ENCODE data around the gene MUSTN1.

MUSTN1 gene

GRCh38 chr3:52792961-52793695 lies 41.7 kb downstream of the MUSTN1 start:
- no peak overlapping the region for H3K9ac ChIP-seq (ENCODE audit: low read depth, low read length)
- H3K9me3 ChIP-seq (ENCODE audit: insufficient read depth, low read length, severe bottlenecking), result no peaks in the 10 kb centered on the region
- no peak overlapping the region for H3K4me2 ChIP-seq (ENCODE audit: insufficient read depth, low read length)
- H3K36me3 ChIP-seq (ENCODE audit: insufficient read depth, low read length), result no peaks in the 10 kb centered on the region
- no peak for DNase-seq
- no peak overlapping the region for H3K27ac ChIP-seq (ENCODE audit: low read length)
- no peak for TF ChIP-seq EZH2 (IDR thresholded peaks at IDR 0.05; ENCODE audit: borderline replicate concordance, low read depth, low read length, severe bottlenecking)
- TF ChIP-seq, protein P1, sequence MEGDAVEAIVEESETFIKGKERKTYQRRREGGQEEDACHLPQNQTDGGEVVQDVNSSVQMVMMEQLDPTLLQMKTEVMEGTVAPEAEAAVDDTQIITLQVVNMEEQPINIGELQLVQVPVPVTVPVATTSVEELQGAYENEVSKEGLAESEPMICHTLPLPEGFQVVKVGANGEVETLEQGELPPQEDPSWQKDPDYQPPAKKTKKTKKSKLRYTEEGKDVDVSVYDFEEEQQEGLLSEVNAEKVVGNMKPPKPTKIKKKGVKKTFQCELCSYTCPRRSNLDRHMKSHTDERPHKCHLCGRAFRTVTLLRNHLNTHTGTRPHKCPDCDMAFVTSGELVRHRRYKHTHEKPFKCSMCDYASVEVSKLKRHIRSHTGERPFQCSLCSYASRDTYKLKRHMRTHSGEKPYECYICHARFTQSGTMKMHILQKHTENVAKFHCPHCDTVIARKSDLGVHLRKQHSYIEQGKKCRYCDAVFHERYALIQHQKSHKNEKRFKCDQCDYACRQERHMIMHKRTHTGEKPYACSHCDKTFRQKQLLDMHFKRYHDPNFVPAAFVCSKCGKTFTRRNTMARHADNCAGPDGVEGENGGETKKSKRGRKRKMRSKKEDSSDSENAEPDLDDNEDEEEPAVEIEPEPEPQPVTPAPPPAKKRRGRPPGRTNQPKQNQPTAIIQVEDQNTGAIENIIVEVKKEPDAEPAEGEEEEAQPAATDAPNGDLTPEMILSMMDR (IDR thresholded peaks at IDR 0.05; ENCODE audit: borderline replicate concordance, extremely low read depth, low read length, poor library complexity, severe bottlenecking), result no peak
- H3K79me2 ChIP-seq (ENCODE audit: insufficient read depth, low read length), result no peaks in the 10 kb centered on the region
- no peak for ATAC-seq (ENCODE audit: insufficient read depth, low read depth)
- H3K4me1 ChIP-seq (ENCODE audit: insufficient read depth, low read length), result no peaks in the 10 kb centered on the region
- no peaks in the 10 kb centered on the region for H3K27me3 ChIP-seq (ENCODE audit: insufficient read depth, low read length, poor library complexity)
- no peaks in the 10 kb centered on the region for H4K20me1 ChIP-seq (ENCODE audit: insufficient read depth, low read length)
- H3K4me3 ChIP-seq (ENCODE audit: low read depth in 1 of 2, low read length in 2 of 2), result no peak overlapping the region
- 0 out of 2 replicates have a peak overlapping the region, but pooled peaks have one; percentile 26 for H2AFZ ChIP-seq (ENCODE audit: low read depth, low read length)

DNA sequence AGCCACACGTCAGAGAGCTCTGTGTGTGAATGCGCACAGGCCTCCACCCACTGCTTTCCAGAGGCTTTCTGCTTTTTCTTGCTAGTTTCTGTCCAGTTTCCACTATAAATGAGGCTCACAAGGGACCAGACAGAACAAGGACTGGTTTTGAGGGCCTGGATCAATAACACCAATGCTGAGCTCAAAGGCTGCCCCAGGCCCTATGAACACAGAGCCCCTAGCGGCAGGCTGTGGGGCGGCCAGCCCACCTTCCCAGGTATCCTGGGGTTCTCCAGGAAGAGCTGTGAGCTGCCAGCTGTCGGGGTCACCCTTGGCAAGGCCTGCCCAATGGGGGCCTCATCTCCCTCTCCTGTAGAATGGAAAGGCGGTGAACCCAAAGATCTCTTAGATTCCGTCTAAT lies 42.4 kb downstream of the MUSTN1 start:
- H3K4me1 ChIP-seq (ENCODE audit: insufficient read depth, low read length), result no peaks in the 10 kb centered on the region
- no peaks in the 10 kb centered on the region for H4K20me1 ChIP-seq (ENCODE audit: insufficient read depth, low read length)
- H3K9me3 ChIP-seq (ENCODE audit: insufficient read depth, low read length, severe bottlenecking), result no peaks in the 10 kb centered on the region
- no peak overlapping the region for H3K4me2 ChIP-seq (ENCODE audit: insufficient read depth, low read length)
- H3K9ac ChIP-seq (ENCODE audit: low read depth, low read length), result no peak overlapping the region
- H2AFZ ChIP-seq (ENCODE audit: low read depth, low read length), result no peak overlapping the region
- no peak for DNase-seq
- H3K27me3 ChIP-seq (ENCODE audit: insufficient read depth, low read length, poor library complexity), result no peaks in the 10 kb centered on the region
- H3K79me2 ChIP-seq (ENCODE audit: insufficient read depth, low read length), result no peaks in the 10 kb centered on the region
- no peak for ATAC-seq (ENCODE audit: insufficient read depth, low read depth)
- H3K4me3 ChIP-seq (ENCODE audit: low read depth in 1 of 2, low read length in 2 of 2), result no peak overlapping the region
- no peaks in the 10 kb centered on the region for H3K36me3 ChIP-seq (ENCODE audit: insufficient read depth, low read length)
- no peak overlapping the region for H3K27ac ChIP-seq (ENCODE audit: low read length)
- TF ChIP-seq, protein P1 (IDR thresholded peaks at IDR 0.05; ENCODE audit: borderline replicate concordance, extremely low read depth, low read length, poor library complexity, severe bottlenecking), result no peak
- TF ChIP-seq EZH2 (IDR thresholded peaks at IDR 0.05; ENCODE audit: borderline replicate concordance, low read depth, low read length, severe bottlenecking), result no peak

DNA sequence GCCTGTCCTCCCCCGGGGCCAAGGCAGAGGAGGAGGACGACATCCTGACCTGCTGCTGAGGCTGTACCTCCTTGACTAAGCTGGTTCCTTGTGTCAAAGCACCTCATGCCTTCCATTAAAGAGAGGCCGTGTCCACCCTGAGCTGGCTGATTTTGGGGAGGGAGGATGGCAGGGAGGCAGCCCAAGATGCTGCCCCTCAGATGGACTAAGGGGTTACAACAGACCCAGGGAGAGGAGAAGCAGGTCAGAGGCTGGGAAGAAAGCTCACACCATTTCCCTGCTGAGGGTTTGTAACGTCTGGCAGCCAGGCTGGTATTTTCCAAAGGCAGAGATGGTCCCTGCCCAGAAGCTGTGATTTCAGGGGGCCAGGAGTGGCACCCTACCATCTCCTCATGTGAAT lies 42.9 kb downstream of the MUSTN1 start:
- Histone ChIP-seq H3K79me2 (ENCODE audit: insufficient read depth, low read length) (no peaks in the 10 kb centered on the region), H2AFZ (ENCODE audit: low read depth, low read length) (no peak overlapping the region), H3K27ac (ENCODE audit: low read length) (no peak overlapping the region), H4K20me1 (ENCODE audit: insufficient read depth, low read length) (no peaks in the 10 kb centered on the region), H3K9me3 (ENCODE audit: insufficient read depth, low read length, severe bottlenecking) (no peaks in the 10 kb centered on the region), H3K4me3 (ENCODE audit: low read depth in 1 of 2, low read length in 2 of 2) (no peak overlapping the region), H3K9ac (ENCODE audit: low read depth, low read length) (no peak overlapping the region), H3K4me1 (ENCODE audit: insufficient read depth, low read length) (no peaks in the 10 kb centered on the region), H3K27me3 (ENCODE audit: insufficient read depth, low read length, poor library complexity) (no peaks in the 10 kb centered on the region), H3K36me3 (ENCODE audit: insufficient read depth, low read length) (no peaks in the 10 kb centered on the region), H3K4me2 (ENCODE audit: insufficient read depth, low read length) (no peak overlapping the region)
- DNase-seq (no peak), ATAC-seq (ENCODE audit: insufficient read depth, low read depth) (no peak)
- TF ChIP-seq, protein P1 (IDR thresholded peaks at IDR 0.05; ENCODE audit: borderline replicate concordance, extremely low read depth, low read length, poor library complexity, severe bottlenecking), result no peak
- TF ChIP-seq EZH2 (IDR thresholded peaks at IDR 0.05; ENCODE audit: borderline replicate concordance, low read depth, low read length, severe bottlenecking), result no peak

All from DND-41 (cell line).